ENCODE data around the gene LARGE1.

LARGE1 gene

DNA sequence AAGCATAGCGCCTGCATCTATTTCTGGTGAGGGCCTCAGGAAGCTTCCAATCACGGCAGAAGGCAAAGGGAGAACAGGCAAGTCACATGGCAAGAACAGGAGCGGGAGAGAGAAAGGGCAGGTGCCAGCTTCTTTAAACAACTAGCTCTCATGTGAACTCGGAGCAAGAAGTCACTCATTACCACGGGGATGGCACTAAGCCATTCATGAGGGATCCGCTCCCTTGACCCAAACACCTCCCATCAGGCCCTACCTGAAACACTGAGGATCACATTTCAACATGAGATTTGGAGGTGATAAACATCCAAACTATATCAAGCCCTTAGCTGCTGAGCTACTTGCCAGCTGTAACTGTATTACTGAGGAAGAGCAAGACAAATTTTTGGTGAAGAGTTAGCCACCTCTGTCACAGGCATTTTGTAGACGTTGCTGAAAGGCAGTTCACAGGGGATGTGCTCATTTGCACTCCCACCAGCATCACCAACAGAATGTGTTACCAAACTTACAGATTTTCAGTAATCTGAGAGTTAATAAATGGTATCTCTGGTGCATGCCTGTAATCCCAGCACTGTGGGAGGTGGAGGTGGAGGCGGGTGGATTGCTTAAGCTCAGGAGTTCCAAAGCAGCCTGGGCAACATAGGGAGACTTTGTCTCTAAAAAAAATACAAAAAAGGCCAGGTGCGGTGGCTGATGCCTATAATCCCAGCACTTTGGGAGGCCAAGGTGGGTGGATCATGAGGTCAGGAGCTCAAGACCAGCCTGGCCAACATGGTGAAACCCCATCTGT, 398.2 kb downstream of the LARGE1 start:
- no peak for DNase-seq (ENCODE audit: low spot score)

DNA sequence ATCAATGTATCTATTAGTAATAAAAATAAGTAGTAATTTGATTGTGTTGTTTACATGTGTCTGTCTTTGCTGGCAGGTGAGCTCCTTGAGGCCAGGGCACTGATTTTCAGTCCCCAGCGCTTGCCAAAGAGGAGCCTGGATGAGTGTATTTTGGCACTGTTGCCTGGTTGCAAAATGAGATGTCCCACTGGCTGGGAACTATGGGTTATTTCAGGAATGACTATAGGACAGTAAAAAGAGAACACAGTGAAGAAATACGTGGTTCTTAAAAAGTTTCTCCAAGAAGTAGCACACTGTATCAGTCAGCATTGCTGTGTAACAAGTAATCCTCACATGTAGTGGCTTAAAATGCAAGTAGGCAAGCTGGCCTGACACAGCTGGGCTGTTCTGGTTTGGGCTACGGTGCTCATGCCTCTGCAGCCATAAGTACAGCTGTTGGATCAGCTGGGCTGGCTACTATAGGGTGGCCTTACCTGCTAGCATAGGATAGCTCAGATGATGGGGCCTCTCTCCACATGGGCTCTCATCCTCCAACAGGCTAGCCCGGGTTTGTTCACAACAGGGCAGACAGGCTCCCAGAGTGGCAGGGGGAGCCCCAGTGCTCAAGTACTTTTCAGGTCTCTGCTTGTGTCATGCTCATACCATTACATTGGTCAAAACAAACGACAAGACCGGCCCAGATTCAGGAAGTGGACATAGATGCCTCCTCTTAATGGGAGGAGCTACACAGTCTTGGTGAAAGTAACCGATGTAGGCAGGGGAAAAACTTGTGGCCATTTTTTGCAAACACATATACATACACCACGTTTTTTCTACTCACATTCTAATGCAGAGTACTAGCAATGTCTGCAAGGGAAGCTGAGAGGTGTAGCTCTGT, 399.1 kb downstream of the LARGE1 start:
- no peak for DNase-seq (ENCODE audit: low spot score)

DNA sequence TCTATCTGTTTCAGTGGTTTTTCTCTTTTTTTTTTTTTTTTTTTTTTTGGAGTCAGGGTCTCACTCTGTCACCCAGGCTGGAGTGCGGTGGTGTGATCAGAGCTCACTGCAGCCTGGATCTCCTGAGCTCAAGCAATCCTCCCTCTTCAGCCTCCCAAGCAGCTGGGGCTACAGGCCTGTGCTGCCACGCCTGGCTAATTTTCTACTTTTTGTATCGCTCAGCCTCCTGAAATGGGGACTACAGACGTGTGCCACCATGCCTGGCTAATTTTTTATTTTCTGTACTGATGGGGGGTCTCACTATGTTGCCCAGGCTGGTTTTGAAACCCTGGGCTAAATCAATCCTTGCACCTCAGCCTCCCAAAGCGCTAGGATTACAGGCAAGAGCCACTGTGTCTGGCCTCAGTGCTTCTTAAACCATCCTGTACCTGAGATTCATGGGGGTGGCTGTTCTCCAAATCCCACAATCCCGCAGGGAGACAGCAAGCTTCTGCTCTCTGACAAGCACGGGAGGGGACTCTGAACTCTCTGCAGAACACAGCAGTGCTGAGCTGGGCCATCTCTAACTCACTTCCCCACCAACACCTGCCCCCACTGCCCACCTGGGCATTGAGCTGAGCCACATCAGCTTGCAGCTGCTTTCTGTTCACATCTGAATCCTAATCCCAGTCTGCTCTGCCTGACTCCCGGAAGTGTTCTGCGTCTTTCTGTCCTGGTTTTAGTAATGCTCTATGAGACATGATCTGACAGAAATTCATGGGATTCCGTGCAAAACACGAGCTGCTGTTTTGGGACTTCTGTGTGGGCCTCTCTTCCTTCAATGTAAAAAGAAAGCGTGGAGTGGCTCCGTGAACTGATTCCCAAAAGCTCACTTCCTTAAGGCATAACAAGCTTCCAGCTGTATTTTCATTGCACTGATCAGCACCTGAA, 400.0 kb downstream of the LARGE1 start:
- no peak for DNase-seq (ENCODE audit: low spot score)

DNA sequence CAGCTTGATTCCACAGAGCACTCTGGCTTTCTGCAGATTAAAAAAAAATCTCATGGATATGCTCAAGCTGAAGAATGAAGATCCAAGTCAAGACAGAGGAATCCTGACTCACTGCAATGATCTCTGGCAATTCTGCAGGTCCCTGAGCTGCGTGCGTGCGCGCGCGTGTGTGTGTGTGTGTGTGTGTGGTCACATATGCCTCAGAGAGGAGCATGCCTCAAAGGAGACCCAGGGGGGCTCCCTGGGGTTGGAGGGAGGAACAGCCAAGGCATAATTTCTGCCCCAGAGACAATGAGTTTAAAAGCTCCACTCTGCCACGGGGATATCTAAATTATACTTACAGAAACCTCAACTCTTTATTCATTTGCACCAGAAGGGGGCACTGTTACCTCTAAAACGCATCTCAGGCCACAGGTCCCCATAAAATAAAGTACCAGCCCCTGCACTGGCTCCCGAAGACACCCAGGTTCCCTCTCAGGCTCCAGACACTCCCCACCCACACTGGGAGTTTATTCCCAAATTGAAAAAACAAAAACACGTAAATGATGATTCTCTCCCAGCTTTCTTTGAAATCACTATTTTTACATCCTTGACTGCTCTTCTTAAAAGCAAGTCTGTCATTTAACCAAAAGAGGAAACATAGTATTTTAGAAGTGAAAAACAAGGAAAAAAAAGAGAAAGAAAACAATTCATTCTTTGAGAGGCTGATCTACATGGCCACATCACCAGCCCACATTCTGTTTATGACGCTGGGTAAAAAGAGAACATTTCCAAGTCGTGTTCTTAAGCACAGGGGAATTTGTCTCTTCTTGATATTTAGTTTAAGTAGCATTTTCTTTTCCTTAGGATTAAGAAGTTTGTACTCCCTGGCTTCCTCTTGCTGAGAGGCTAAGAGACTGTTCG, 401.0 kb downstream of the LARGE1 start:
- peak; percentile 68 for DNase-seq (ENCODE audit: low spot score)

DNA sequence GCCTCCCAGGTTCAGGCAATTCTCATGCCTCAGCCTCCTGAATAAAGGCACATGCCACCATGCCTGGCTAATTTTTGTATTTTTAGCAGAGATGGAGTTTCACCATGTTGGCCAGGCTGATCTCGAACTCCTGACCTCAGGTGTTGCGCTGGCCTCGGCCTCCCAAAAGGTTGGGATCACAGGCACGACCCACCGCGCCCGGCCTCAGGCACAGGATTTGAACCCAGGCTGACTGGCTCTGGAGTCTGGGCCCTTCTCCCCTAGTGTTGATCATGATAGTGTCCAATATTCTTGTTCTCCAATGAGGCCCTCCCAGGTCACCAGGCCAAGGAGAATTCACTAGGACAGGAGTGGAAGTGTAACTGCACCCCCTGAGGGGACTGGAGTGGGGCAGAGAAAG, 401.9 kb downstream of the LARGE1 start:
- no peak for DNase-seq (ENCODE audit: low spot score)

DNA sequence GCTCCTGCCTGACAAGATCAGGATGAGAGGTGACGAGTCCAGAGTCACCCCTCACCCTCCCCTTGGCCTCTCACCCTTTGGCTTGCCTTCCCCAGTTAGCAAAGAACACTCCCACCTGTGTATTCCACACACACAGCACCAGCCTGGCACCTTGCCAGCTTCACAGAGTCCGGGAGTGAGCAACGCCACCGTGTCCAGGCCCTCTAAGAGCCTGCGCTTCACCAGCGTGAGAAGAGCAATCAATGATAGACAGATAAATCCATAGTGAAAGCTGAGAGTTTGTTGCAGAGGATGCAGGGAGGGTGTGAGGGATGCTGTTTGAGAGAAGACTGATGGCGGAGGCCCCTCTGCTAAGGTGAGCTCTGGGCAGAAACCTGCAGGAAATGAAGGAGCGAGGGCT, 404.5 kb downstream of the LARGE1 start:
- no peak for DNase-seq (ENCODE audit: low spot score)

DNA sequence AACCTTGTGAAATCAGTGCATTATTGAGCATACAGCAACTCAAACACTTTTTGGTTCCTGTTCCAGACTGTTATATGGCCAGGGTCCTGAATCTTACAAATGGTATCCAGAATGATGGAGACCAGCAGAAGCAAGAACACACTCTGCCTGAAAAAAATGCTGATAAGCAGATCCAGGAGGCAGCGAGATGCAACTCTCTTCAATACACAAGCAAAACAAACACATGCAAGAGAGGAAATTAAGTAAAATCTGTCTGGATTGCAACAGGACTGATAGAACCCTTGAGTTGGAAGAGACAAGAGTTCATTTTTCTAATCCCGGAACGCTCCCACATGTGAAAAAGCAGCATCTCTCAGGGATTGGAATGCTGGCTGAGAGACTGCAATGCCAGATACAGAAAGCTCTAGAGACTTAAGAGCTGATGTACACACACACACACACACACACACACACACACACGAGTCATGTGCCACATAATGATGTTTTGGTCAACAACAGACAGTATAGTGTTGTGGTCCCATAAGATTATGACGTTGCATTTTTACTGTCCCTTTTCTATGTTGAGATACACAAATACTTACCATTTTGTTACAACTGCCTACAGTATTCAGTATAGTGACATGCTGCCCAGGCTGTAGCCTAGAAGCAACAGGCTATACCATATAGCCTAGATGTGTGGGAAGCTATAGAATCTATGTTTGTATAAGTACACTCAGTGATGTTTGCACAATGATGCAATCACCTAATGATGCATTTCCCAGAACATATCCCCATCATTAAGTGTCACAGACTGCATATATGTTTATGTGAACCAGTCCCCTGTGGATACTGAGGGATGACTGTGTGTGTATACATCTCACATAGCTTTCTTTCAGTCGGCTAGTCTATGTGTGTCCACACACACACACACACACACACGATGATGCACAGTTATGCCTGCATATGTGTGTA, 406.6 kb downstream of the LARGE1 start:
- DNase-seq (ENCODE audit: low spot score): no peak

DNA sequence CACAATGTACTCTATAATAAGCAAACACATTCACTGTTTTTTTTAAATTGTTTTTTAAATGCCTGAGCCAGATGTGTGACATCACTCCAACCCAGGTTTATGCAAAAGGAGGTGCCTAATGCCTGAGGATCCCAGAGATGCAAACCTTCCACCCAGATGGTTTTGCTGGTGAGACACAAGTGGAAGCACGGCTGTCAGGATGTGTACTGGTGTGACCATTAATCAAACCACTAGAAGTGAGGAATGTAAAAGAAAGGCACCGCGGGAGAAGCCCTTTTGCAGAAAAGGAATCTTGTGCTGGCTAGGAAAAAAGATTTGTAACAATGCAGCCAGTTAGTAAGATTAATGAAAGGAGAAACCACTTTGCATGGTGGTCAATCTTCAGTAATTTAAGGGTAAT, 407.4 kb downstream of the LARGE1 start:
- no peak for DNase-seq (ENCODE audit: low spot score)

DNA sequence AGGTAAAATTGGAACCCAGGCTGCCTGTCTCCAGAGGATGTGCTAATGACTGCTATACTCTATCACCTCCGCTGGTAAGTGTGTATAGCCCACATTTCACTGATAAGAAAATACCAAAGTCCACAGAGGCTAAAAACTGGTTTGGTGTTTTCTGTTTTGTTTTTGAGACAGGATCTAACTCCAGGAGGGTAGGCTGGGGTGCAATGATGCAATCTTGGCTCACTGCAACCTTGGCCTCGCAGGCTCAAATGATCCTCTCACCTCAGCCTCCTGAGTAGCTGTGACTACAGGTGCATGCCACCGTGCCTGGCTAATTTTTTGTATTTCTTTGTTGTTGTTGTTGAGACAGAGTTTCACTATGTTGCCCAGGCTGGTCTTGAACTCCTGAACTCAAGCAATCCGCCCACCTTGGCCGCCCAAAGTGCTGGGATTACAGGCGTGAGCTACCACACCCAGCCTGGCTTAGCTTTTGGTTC, 409.8 kb downstream of the LARGE1 start:
- DNase-seq (ENCODE audit: low spot score): no peak

DNA sequence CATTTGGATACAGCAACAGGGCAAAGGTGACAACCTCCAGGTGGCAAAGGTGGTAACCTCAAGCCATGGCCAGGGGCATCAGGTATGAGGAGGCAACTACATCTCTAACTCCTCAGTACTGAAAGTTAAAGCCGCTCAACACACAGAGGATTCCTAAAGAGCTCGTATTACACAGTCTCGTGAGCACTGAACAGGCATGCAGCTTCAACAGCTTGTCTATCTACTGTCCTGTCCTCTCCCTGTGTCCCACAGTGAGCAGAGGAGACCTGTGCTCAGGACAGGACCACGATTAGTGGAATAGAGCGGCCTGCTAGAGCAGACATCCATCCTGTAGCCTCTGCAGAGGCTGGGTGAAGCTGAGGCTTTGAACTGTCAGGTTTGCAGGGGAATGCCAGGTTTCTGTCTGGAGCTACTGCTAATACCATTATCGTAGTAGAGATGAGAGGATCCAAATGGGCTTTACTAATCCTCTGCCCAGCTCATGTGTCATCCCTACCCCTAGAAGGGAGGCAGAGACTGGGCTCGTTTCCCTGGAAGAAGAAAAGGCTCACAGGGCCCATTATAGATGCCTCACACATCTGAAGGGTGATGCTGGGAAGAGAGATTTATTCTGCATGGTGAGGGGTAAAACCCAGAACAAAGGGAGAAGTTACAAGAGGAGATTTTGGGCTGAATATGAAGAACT, 415.2 kb downstream of the LARGE1 start:
- no peak for DNase-seq (ENCODE audit: low spot score)

DNA sequence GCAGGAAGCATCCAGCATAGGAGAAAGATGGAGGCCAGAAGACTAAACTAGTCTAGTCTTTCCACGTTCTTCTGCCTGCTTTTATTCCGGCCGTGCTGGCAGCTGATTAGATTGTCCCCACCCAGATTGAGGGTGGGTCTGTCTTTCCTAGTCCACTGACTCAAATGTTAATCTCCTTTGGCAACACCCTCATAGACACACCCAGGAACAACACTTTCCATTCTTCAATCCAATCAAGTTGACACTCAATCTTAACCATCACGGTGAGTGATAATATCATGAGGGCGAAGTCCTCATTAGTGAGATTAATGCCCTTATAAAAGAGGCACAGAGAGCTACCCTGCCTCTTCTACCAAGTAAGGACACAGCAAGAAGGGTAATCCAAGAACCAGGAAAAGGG, 424.2 kb downstream of the LARGE1 start:
- no peak for DNase-seq (ENCODE audit: low spot score)

DNA sequence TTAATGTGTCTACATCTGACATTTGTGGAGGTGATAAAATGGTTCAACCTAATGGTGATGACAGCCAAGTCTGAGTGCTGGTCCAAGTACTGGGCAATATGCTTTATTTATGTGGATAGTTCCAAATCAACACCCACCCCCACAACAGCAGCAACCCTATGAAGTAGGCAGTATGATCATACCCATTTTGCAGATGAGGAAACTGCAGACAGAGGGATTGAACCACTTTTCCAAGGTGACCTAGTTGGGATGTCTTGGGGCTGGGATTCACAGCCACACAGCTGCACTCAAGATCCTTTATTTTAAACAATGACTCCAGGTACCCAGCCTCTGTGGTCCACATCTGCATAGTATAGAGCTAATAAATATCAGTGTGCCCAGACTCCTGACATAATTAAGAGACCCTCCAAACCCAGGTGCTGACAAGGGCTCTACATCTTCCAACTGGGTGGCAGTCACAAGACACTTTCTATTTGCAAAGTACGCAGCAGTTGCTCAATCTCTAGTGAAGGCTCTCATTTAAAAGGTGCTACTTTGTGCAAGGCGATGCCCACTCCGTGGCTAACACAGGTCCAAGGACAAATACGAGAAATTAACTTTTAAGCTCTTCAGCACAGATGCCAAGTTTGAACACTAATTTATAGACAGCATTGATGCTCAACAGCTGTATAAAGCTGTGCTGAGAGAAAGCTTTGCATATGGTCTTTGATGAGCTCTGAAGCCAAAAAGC, 426.6 kb downstream of the LARGE1 start:
- no peak for DNase-seq (ENCODE audit: low spot score)

DNA sequence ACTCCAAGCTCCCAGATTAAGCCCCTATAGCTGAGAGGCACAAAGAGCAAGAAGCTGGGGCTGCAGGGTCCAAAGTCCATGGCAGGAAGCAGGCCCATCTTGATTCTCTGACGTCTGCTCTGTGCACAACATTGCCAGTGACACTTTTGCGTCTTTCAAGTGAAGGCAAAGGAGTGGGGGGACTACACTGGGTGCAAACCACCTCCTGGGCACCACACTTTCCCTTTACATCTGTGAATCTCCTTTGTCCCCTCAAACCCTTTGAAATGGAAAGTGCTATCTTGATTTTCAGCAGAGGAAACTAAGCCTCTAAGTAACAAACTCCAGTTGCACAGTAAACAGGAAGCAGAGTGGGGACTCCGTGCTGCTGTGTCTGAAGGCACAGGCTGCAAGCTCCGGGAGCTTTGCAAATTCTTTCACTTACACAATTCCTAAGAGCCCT, 428.0 kb downstream of the LARGE1 start:
- no peak for DNase-seq (ENCODE audit: low spot score)

DNA sequence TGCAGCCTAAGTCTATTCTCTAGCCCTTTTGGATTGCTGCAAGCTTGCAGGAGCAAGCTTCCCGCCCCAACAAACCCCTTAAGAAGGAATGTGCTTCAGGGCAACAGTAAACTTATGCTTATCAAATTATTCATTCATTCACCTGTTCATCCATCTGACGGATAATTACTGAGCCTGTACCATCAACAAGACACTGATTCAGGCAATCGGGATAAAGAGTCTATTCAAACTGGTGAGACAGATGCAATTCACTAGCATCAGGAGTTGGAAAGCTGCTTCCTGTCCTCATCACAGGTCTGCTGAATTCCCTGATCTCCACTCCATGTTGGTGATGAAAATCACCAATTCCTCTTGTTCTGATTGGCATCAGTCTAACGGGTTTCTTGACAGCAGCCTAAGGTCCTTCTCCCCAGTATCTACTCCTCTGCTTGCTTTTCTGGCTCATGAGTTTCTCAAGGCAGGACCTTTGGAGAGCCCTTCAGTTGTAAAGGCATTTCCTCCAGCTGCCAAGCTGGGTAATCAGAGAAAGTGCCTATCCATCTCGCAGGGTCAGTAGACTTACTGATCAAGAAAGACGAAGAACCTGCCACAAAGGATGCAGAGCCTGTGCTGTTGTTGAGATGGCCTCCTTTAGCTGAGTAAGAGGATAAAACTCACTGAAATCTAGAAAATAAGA, 433.1 kb downstream of the LARGE1 start:
- no peak for DNase-seq (ENCODE audit: low spot score)

DNA sequence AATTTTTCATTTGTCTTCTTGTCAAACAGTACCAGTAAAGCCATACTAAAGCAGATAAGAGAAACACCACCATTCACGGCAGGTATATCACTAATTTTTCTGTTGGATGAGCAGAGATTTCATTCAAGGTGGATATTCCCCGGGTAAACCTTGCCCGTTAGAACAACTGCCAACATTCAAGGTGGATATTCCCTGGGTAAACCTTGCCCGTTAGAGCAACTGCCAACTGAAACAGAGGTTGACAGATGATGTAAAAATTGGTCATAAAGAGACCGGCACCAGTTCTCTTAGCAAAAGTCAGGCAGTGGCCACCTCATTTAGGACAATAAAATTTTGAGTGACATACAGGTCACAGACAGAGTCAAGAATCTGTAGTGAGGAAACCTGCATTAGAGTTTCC, 438.7 kb downstream of the LARGE1 start:
- DNase-seq (ENCODE audit: low spot score): no peak

DNA sequence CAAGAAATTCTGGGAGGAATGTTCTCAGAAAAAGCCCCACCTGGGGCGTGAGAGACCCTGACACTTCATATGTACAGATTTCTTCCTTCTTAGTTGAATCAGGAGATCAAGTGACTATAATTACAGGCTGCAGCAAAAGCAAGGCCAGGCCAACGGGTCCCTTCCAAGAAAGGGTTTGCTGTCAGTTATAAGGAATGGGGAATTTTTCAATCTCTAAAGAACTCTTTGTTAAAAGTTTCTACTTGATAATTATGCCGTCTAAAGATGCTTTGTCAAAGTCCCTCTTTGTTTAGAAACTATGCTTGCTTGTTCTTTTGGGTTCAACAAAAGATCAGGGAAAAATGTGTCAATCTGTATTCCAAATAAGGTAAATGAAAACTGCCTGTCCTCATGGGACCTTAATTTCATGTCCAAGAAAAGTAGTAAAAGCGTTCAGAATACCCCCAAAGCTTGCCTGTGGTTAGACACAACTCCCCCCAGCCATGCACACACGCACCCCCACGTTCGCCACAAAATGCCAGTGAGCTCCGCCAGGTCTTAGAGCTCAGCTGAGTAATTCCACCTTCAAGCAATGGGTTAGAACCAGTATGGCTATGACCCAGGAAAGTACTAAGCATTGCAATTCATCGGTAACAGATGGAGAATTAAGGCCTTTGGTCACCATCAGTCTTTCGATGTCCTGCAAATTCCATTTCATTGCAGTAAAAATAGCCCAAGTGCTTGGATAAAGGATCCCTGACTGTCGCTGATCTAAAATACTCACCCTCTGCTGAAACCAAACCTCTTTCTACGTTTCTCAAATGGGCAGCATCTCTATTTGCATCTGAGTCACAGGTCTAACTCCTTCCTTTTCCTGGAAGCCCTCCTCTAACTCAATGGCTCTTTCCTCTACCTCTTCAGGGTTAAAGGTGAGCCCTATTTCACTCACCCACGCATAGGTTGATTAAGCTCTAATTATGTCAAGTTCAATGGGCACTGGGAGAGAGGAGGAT, 442.9 kb downstream of the LARGE1 start:
- no peak for DNase-seq (ENCODE audit: low spot score)

DNA sequence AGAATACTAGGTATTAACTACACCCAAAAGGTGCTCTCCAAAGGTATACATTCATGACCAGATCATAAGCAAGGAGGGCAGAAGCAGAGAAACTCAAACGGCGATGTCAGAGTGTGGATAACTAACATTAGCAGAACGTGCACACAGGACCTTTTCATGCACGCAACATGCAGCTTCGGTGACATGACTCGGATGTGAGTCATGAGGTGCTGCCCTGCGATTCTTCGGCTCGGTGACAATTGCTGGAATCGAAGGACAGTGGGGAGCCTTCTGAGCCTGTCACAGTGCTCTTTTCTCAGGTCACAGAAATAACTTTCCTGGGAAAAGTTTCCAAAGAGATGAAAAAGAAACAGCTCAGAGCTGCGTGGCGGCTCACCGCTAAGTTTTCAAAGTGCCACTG, 443.6 kb downstream of the LARGE1 start:
- DNase-seq (ENCODE audit: low spot score): no peak

Measured in left forelimb (tissue), 1 donor.